Hepatic stellate cell (primary cell): ENCODE data around the gene SYPL1.

Source experiments
- DNase-seq: peaks from one replicate; pipeline ENCODE4 v3.0.0; 2011; ENCODE audit warnings: low spot score

Gene SYPL1

GRCh38 chr7:106121189-106121810, 9.2 kb upstream of the SYPL1 start:
- DNase-seq = no peak

- DNase-seq = no peak
Observed at GRCh38 chr7:106120500-106120899, 8.4 kb upstream of the SYPL1 start.

GRCh38 chr7:106119719-106120118, 7.6 kb upstream of the SYPL1 start:
- no peak for DNase-seq

GRCh38 chr7:106117786-106118544, 5.9 kb upstream of the SYPL1 start:
- no peak for DNase-seq

GRCh38 chr7:106116161-106116704, 4.1 kb upstream of the SYPL1 start:
- no peak for DNase-seq

- DNase-seq = no peak
Observed at GRCh38 chr7:106114716-106115383, 2.7 kb upstream of the SYPL1 start.

- no peak for DNase-seq
Observed at GRCh38 chr7:106112972-106113421, 885 bp upstream of the SYPL1 start.

GRCh38 chr7:106111655-106112117, 426 bp downstream of the SYPL1 start:
- peak; percentile 46 for DNase-seq

- no peak for DNase-seq
Observed at GRCh38 chr7:106110885-106111654, 1.0 kb downstream of the SYPL1 start.

- DNase-seq = no peak
Observed at GRCh38 chr7:106110238-106110560, 1.9 kb downstream of the SYPL1 start.

- DNase-seq = no peak
Observed at GRCh38 chr7:106109521-106110237, 2.4 kb downstream of the SYPL1 start.

GRCh38 chr7:106108991-106109390, 3.1 kb downstream of the SYPL1 start:
- no peak for DNase-seq

- no peak for DNase-seq
Observed at GRCh38 chr7:106104721-106105260, 7.3 kb downstream of the SYPL1 start.

GRCh38 chr7:106102387-106102966, 9.6 kb downstream of the SYPL1 start:
- no peak for DNase-seq

GRCh38 chr7:106101726-106102125, 10.4 kb downstream of the SYPL1 start:
- DNase-seq = no peak

GRCh38 chr7:106100863-106101629, 11.1 kb downstream of the SYPL1 start:
- no peak for DNase-seq

- no peak for DNase-seq
Observed at GRCh38 chr7:106099539-106099938, 12.6 kb downstream of the SYPL1 start.

- DNase-seq = no peak
Observed at GRCh38 chr7:106098889-106099288, 13.2 kb downstream of the SYPL1 start.

- no peak for DNase-seq
Observed at GRCh38 chr7:106095634-106096033, 16.5 kb downstream of the SYPL1 start.

- no peak for DNase-seq
Observed at GRCh38 chr7:106094780-106095179, 17.3 kb downstream of the SYPL1 start.
